GM12878 (cell line): Measurements from ENCODE around the gene CENPK. TPM values are rescaled to one million over a fixed set of nuclear protein-coding genes. Genes with fewer than 3 reads are reported as not detected.
A peak's percentile ranks its signal among the peaks of the same experiment; 100 is the strongest.

Experiments used
- ATF7 ChIP-seq: fragments of 450-650 bp; IDR thresholded peaks from 2 replicates; pipeline ENCODE4 v1.6.1; 2016; ENCODE audit warnings: low read depth, mild to moderate bottlenecking
- CBX3 ChIP-seq: fragments of 200-600 bp; sonication (generic); IDR thresholded peaks from 2 replicates; pipeline ENCODE4 v1.6.1; 2016; ENCODE audit warnings: low read depth, borderline replicate concordance
- EGR1 ChIP-seq, 2 experiments: IDR thresholded peaks; 1 replicate in 1 of 2; 2 replicates in 1 of 2; pipeline ENCODE4 v1.6.1; 2011 to 2012; ENCODE audit warnings: low read depth in 2 of 2, low read length in 2 of 2, borderline replicate concordance in 1 of 2, mild to moderate bottlenecking in 1 of 2, moderate library complexity in 1 of 2
- HDAC6 ChIP-seq: fragments of 200-600 bp; sonication (generic); IDR thresholded peaks from one replicate; pipeline ENCODE4 v1.8.0; 2017; ENCODE audit warnings: antibody characterized with exemption; ENCODE audit not compliant: unreplicated experiment
- KAT2A ChIP-seq: conservative IDR thresholded peaks from 2 replicates; pipeline ENCODE4 v1.6.1; 2011; ENCODE audit warnings: low read depth, low read length; ENCODE audit not compliant: control insufficient read depth
- MLLT1 ChIP-seq: fragments of 450-650 bp; IDR thresholded peaks from 2 replicates; pipeline ENCODE4 v1.6.1; 2016; ENCODE audit warnings: mild to moderate bottlenecking
- RAD51 ChIP-seq: fragments of 450-650 bp; IDR thresholded peaks from 2 replicates; pipeline ENCODE4 v1.6.1; 2016; ENCODE audit warnings: moderate library complexity, mild to moderate bottlenecking, inconsistent platforms
- RFX5 ChIP-seq: IDR thresholded peaks from 2 replicates; pipeline ENCODE4 v1.6.1; 2011; ENCODE audit warnings: low read depth, low read length, improper control_type of control experiment
- SIN3A ChIP-seq: IDR thresholded peaks from 2 replicates; pipeline ENCODE4 v1.6.1; 2012; ENCODE audit warnings: low read depth, low read length, improper control_type of control experiment
- SMAD5 ChIP-seq: IDR thresholded peaks from 2 replicates; pipeline ENCODE4 v1.6.1; 2016; ENCODE audit warnings: antibody characterized with exemption, low read depth
- SPI1 ChIP-seq: IDR thresholded peaks from 2 replicates; pipeline ENCODE4 v1.6.1; 2011; ENCODE audit warnings: low read depth, mild to moderate bottlenecking, low read length, moderate library complexity, borderline replicate concordance; ENCODE audit not compliant: insufficient read depth
- TCF7 ChIP-seq: IDR thresholded peaks from 2 replicates; pipeline ENCODE4 v1.6.1; 2014; ENCODE audit warnings: antibody characterized with exemption, borderline replicate concordance
- USF1 ChIP-seq: IDR thresholded peaks from 2 replicates; pipeline ENCODE4 v1.6.1; 2011; ENCODE audit warnings: borderline replicate concordance, low read depth, mild to moderate bottlenecking, moderate library complexity, mixed read lengths, low read length; ENCODE audit not compliant: insufficient read depth; ENCODE audit errors: extremely low read length
- ZBED1 ChIP-seq: IDR thresholded peaks from 2 replicates; pipeline ENCODE4 v1.6.1; 2016; ENCODE audit warnings: borderline replicate concordance
- ZNF274 ChIP-seq: IDR thresholded peaks from one replicate; pipeline ENCODE4 v1.8.0; 2011; ENCODE audit not compliant: insufficient read length, insufficient read depth
- polyA plus RNA-seq, 11 experiments: library from polyadenylated mRNA; depleted of rRNA in 4 of 11; unstranded in 6 of 11; stranded (reverse) in 5 of 11; fragments of >200 nt; fragmentation: Nextera tagmentation in 4 of 11; fragmentation: Illumina TruSeq in 1 of 11; extraction: Ambion mirVana in 4 of 11; extraction: Trizol in 1 of 11; gene quantifications; 1 replicate in 1 of 11; 2 replicates in 10 of 11; pipeline versions ENCODE4 v1.2.1 to v1.2.3, GENCODE V29; 2011 to 2016; ENCODE audit warnings: inconsistent platforms in 2 of 11, missing spikeins in 2 of 11, low read depth in 1 of 11
- total RNA-seq, 4 experiments: library from RNA; depleted of rRNA in 3 of 4; stranded (reverse); fragments of >200 nt in 3 of 4; fragmentation: Illumina TruSeq in 1 of 4; extraction: Trizol in 1 of 4; gene quantifications; 2 replicates each; pipeline versions ENCODE4 v1.2.1 to v1.2.3, GENCODE V29; 2013 to 2021

Gene CENPK
- total and polyA plus RNA-seq, 10 of the 15 experiments (the other 5 are each of a cell fraction or from before 2014, with no cell fraction given): 29.5 to 94.3 (median 43.2) TPM

- no peak for TF ChIP-seq ZNF274
- peak; percentile 94 for TF ChIP-seq ATF7
- no peak for TF ChIP-seq ZBED1
- peak; percentile 40; the same call in 1 of the 2 replicates for TF ChIP-seq MLLT1
- TF ChIP-seq TCF7: no peak
- no peak for TF ChIP-seq SPI1
- TF ChIP-seq HDAC6: no peak
- no peak for TF ChIP-seq CBX3
- TF ChIP-seq SIN3A: no peak
- TF ChIP-seq EGR1 (IDR thresholded peaks at IDR 0.05; ENCODE audit: borderline replicate concordance in 1 of 2, low read depth in 2 of 2, low read length in 2 of 2): no peak
- TF ChIP-seq RFX5: no peak
- no peak for TF ChIP-seq KAT2A
- peak; percentile 86 for TF ChIP-seq USF1
- TF ChIP-seq SMAD5: 0 out of 2 replicates have a peak, but pooled peaks have one; percentile 41
- TF ChIP-seq RAD51: peak; percentile 93
Observed at GRCh38 chr5:65481635-65482295, 81.2 kb downstream of the CENPK start, which contains the start of gene ADAMTS6 (continued).
